Neural cell (in vitro differentiated cells): ENCODE measurements around the gene CAPN8. TPM values are rescaled to one million over a fixed set of nuclear protein-coding genes. Genes with fewer than 3 reads are reported as not detected.

ENCODE experiments used
- H2AFZ ChIP-seq: fragments of 200-600, 300-800 bp; sonication (generic), shearing (Covaris generic); 2 replicates; pipeline ENCODE4 v1.6.0; 2014; ENCODE audit warnings: low read depth, mild to moderate bottlenecking, antibody characterized with exemption, low read length, moderate library complexity
- H3F3A ChIP-seq: fragments of 200-600 bp; shearing (Covaris generic); 2 replicates; pipeline ENCODE4 v1.6.1; 2016; ENCODE audit warnings: mild to moderate bottlenecking, moderate library complexity, mixed read lengths, antibody characterized with exemption, low read length; ENCODE audit not compliant: insufficient read depth, poor library complexity, severe bottlenecking
- H3K27ac ChIP-seq: fragments of 200-600, 300-800 bp; sonication (generic), shearing (Covaris generic); 2 replicates; pipeline ENCODE4 v1.5.1; 2014; ENCODE audit warnings: mild to moderate bottlenecking, low read length, moderate library complexity
- H3K27me3 ChIP-seq: fragments of 300-800, 200-600 bp; sonication (generic), shearing (Covaris generic); 2 replicates; pipeline ENCODE4 v1.6.0; 2014; ENCODE audit warnings: mild to moderate bottlenecking, low read depth, low read length, moderate library complexity; ENCODE audit not compliant: insufficient read depth
- H3K36me3 ChIP-seq: fragments of 300-800, 200-600 bp; sonication (generic), shearing (Covaris generic); 2 replicates; pipeline ENCODE4 v1.5.1; 2014; ENCODE audit warnings: mild to moderate bottlenecking, antibody characterized with exemption, low read length, moderate library complexity; ENCODE audit not compliant: insufficient read depth
- H3K4me2 ChIP-seq: fragments of 300-800, 200-600 bp; sonication (generic), shearing (Covaris generic); 2 replicates; pipeline ENCODE4 v1.6.0; 2014; ENCODE audit warnings: mild to moderate bottlenecking, low read length
- H3K4me3 ChIP-seq: fragments of 300-800, 200-600 bp; sonication (generic), shearing (Covaris generic); 2 replicates; pipeline ENCODE4 v1.5.1; 2014; ENCODE audit warnings: mild to moderate bottlenecking, low read length, moderate library complexity
- H3K79me2 ChIP-seq: fragments of 200-600 bp; shearing (Covaris generic); replicated peaks from 2 replicates; pipeline ENCODE4 v1.6.0; 2014; ENCODE audit warnings: mild to moderate bottlenecking, low read length, moderate library complexity; ENCODE audit not compliant: insufficient read depth
- H3K9ac ChIP-seq: fragments of 300-800, 200-600 bp; sonication (generic), shearing (Covaris generic); 2 replicates; pipeline ENCODE4 v1.6.1; 2016; ENCODE audit warnings: mild to moderate bottlenecking, low read length, mixed read lengths
- H3K9me2 ChIP-seq: fragments of 200-600 bp; shearing (Covaris generic); 2 replicates; pipeline ENCODE4 v1.6.1; 2016; ENCODE audit warnings: mild to moderate bottlenecking, low read length, mixed read lengths; ENCODE audit not compliant: insufficient read depth
- H3K9me3 ChIP-seq: fragments of 200-600, 300-800 bp; sonication (generic), shearing (Covaris generic); 2 replicates; pipeline ENCODE4 v1.6.1; 2016; ENCODE audit warnings: mild to moderate bottlenecking, mixed run types, low read length, moderate library complexity, mixed read lengths
- H4K20me1 ChIP-seq: fragments of 200-600 bp; shearing (Covaris generic); 2 replicates; pipeline ENCODE4 v1.6.1; 2016; ENCODE audit warnings: mild to moderate bottlenecking, mixed run types; ENCODE audit not compliant: insufficient read depth
- EP300 ChIP-seq: fragments of 450-650 bp; conservative IDR thresholded peaks from 2 replicates; pipeline ENCODE4 v1.6.1; 2014; ENCODE audit warnings: antibody characterized with exemption, mild to moderate bottlenecking, moderate library complexity; ENCODE audit not compliant: poor library complexity, severe bottlenecking
- EZH2 ChIP-seq: fragments of 200-600, 300-800 bp; shearing (Covaris generic), sonication (generic); IDR thresholded peaks from 2 replicates; pipeline ENCODE4 v1.6.1; 2014; ENCODE audit warnings: antibody characterized with exemption, low read length, borderline replicate concordance, mild to moderate bottlenecking; ENCODE audit not compliant: insufficient read depth, poor library complexity, severe bottlenecking
- MXI1 ChIP-seq: fragments of 450-650 bp; conservative IDR thresholded peaks from 2 replicates; pipeline ENCODE4 v1.6.1; 2014; ENCODE audit warnings: antibody characterized with exemption, mild to moderate bottlenecking; ENCODE audit not compliant: poor library complexity, severe bottlenecking
- POLR2AphosphoS5 ChIP-seq: IDR thresholded peaks from 2 replicates; pipeline ENCODE4 v1.6.1; 2012
- RAD21 ChIP-seq: fragments of 450-650 bp; conservative IDR thresholded peaks from 2 replicates; pipeline ENCODE4 v1.6.1; 2014; ENCODE audit warnings: antibody characterized with exemption, mild to moderate bottlenecking, moderate library complexity
- SMC3 ChIP-seq: fragments of 450-650 bp; conservative IDR thresholded peaks from 2 replicates; pipeline ENCODE4 v1.6.1; 2014; ENCODE audit warnings: antibody characterized with exemption, mild to moderate bottlenecking, moderate library complexity; ENCODE audit not compliant: poor library complexity
- TAF1 ChIP-seq: IDR thresholded peaks from 2 replicates; pipeline ENCODE4 v1.6.1; 2012; ENCODE audit warnings: low read depth
- polyA plus RNA-seq: library from polyadenylated mRNA; depleted of rRNA; stranded (reverse); fragments of >200 nt; gene quantifications from 2 replicates; pipeline ENCODE4 v1.2.3, GENCODE V29; 2014
- TF ChIP-seq, protein P1 (sequence below): IDR thresholded peaks from 2 replicates; pipeline ENCODE4 v1.6.1; 2012; ENCODE audit warnings: borderline replicate concordance
- TF ChIP-seq, protein P2 (sequence below): fragments of 450-650 bp; IDR thresholded peaks from 2 replicates; pipeline ENCODE4 v1.5.1; 2014; ENCODE audit warnings: antibody characterized with exemption, mild to moderate bottlenecking, moderate library complexity; ENCODE audit not compliant: poor library complexity, severe bottlenecking

The CAPN8 gene
- polyA plus RNA-seq, 1 donor from 2014 or later, result not detected

DNA sequence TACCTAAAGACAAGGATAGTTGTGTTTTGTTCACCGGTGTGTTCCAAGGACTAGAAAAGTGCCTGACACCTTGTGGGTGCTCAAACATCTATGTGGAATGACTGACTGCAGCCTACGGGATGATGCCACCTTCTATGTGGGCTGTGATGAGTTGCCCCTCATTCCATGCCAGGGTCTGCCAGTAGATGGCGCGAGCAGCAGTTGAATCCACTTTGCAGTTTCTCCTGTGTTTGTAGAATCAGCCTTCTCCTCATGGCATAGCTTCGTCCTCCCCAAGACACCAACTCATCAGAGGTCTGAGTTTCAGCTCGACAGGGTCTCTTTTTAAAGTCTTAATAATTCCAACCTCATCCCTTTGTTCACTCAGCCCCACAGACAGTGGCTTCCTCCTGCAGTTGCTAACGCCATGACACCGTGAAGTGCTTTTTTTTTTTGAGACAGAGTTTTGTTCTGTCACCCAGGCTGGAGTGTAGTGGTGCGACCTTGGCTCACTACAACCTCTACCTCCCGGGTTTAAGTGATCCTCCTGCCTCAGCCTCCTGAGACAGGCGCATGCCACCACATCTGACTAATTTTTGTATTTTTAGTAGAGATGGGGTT lies 133.7 kb downstream of the CAPN8 start:
- H4K20me1 ChIP-seq, result no peaks in the 10 kb centered on the region
- H3K27ac ChIP-seq, result no peak overlapping the region
- no peaks in the 10 kb centered on the region for H3K36me3 ChIP-seq
- H3K27me3 ChIP-seq, result no peaks in the 10 kb centered on the region
- H3K4me3 ChIP-seq, result no peak overlapping the region
- TF ChIP-seq EP300 (no peak), MXI1 (no peak), SMC3 (peak; percentile 44), TAF1 (no peak), EZH2 (no peak), POLR2AphosphoS5 (no peak), RAD21 (peak; percentile 28)
- TF ChIP-seq, protein P1, sequence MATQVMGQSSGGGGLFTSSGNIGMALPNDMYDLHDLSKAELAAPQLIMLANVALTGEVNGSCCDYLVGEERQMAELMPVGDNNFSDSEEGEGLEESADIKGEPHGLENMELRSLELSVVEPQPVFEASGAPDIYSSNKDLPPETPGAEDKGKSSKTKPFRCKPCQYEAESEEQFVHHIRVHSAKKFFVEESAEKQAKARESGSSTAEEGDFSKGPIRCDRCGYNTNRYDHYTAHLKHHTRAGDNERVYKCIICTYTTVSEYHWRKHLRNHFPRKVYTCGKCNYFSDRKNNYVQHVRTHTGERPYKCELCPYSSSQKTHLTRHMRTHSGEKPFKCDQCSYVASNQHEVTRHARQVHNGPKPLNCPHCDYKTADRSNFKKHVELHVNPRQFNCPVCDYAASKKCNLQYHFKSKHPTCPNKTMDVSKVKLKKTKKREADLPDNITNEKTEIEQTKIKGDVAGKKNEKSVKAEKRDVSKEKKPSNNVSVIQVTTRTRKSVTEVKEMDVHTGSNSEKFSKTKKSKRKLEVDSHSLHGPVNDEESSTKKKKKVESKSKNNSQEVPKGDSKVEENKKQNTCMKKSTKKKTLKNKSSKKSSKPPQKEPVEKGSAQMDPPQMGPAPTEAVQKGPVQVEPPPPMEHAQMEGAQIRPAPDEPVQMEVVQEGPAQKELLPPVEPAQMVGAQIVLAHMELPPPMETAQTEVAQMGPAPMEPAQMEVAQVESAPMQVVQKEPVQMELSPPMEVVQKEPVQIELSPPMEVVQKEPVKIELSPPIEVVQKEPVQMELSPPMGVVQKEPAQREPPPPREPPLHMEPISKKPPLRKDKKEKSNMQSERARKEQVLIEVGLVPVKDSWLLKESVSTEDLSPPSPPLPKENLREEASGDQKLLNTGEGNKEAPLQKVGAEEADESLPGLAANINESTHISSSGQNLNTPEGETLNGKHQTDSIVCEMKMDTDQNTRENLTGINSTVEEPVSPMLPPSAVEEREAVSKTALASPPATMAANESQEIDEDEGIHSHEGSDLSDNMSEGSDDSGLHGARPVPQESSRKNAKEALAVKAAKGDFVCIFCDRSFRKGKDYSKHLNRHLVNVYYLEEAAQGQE, result no peak
- TF ChIP-seq, protein P2, sequence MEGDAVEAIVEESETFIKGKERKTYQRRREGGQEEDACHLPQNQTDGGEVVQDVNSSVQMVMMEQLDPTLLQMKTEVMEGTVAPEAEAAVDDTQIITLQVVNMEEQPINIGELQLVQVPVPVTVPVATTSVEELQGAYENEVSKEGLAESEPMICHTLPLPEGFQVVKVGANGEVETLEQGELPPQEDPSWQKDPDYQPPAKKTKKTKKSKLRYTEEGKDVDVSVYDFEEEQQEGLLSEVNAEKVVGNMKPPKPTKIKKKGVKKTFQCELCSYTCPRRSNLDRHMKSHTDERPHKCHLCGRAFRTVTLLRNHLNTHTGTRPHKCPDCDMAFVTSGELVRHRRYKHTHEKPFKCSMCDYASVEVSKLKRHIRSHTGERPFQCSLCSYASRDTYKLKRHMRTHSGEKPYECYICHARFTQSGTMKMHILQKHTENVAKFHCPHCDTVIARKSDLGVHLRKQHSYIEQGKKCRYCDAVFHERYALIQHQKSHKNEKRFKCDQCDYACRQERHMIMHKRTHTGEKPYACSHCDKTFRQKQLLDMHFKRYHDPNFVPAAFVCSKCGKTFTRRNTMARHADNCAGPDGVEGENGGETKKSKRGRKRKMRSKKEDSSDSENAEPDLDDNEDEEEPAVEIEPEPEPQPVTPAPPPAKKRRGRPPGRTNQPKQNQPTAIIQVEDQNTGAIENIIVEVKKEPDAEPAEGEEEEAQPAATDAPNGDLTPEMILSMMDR, result peak; percentile 48
- H3K4me2 ChIP-seq, result no peak overlapping the region
- no peaks in the 10 kb centered on the region for H3K79me2 ChIP-seq
- no peaks in the 10 kb centered on the region for H3K9me3 ChIP-seq
- no peaks in the 10 kb centered on the region for H3F3A ChIP-seq
- H2AFZ ChIP-seq, result no peak overlapping the region
- no peaks in the 10 kb centered on the region for H3K9me2 ChIP-seq
- H3K9ac ChIP-seq, result no peak overlapping the region

DNA sequence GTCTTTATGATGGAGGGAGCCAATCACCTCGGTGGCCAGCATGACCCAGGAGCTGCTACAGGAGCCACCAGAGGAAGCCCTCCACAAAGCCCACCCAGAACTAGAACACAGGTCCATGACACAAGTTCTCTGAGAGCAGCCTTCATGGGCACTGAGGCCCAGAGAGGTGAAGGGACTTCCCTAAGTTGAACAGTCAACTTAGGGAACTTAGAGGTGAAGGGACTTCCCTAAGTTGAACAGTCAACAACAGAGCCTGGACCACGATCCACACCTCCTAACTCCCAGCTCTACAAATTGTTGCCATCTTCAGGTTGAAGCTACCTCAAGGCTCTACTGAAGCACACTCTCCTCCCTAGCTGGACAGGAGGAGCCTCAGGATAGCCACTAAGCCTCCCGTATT lies 139.5 kb downstream of the CAPN8 start:
- Histone ChIP-seq H4K20me1 (no peaks in the 10 kb centered on the region), H3K36me3 (no peaks in the 10 kb centered on the region), H3K4me3 (no peak overlapping the region), H3K4me2 (no peak overlapping the region), H3K9me3 (no peaks in the 10 kb centered on the region), H3K27me3 (no peaks in the 10 kb centered on the region), H3K79me2 (no peaks in the 10 kb centered on the region), H3K9me2 (no peaks in the 10 kb centered on the region), H3K27ac (no peak overlapping the region), H2AFZ (no peak overlapping the region), H3K9ac (no peak overlapping the region), H3F3A (no peaks in the 10 kb centered on the region)
- TF ChIP-seq, protein P2, result no peak
- no peak for TF ChIP-seq RAD21
- TF ChIP-seq POLR2AphosphoS5, result no peak
- no peak for TF ChIP-seq TAF1
- no peak for TF ChIP-seq EP300
